GM19023 (cell line): ENCODE measurements around the gene GABRB3.

ENCODE experiments used
- ATAC-seq: cut with Tn5 transposase; IDR thresholded peaks from one replicate; pipeline ENCODE4 v1.9.1; 2021; ENCODE audit warnings: mild to moderate bottlenecking, moderate library complexity; ENCODE audit not compliant: unreplicated experiment

The GABRB3 gene

DNA sequence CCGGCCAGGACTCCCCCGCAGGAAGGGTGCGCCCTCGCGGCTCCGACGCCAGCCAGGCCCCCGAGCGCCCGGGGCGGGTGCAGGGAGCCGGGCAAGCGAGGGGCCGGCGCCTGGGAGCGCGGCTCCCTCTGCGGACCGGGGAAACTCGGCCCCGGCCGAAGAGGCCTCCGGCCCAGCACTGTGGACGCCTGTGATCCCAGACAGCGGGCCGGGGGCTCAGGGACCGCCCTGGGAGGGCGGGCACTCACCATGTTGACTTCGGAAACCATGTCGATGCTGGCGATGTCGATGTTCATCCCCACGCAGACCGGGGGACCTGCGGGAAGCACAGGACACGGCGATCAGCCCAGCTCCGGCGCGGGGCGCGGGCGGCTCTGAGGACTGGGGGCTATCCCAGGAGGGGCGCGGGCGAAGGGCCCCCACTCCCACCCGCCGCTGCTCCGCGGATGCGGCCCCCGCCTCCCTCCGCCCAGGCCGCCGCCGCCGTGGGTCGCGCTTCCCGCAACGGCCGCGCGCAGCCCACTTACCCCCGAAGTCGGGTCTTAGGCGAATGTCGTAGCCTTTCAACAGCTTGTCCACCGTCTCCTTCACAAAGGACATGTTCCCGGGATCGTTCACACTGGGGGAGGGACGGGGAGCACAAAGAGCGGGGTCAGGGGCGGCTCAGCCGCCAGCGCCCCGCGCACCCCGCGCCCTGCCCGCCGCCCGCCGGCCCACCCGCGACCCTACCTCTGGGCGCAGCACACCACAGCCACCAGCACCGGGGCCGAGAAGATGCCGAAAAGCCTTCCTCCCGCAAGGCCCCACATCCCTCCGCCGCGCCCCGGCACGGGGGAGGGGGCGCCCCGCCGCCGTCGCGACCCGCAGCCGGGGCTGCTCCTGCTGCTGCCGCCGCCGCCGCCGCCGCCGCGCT, at the start of gene GABRB3:
GABRB3 (minus strand) TSS at position 913 of the 913 bp plus-strand sequence.
- no peak for ATAC-seq

DNA sequence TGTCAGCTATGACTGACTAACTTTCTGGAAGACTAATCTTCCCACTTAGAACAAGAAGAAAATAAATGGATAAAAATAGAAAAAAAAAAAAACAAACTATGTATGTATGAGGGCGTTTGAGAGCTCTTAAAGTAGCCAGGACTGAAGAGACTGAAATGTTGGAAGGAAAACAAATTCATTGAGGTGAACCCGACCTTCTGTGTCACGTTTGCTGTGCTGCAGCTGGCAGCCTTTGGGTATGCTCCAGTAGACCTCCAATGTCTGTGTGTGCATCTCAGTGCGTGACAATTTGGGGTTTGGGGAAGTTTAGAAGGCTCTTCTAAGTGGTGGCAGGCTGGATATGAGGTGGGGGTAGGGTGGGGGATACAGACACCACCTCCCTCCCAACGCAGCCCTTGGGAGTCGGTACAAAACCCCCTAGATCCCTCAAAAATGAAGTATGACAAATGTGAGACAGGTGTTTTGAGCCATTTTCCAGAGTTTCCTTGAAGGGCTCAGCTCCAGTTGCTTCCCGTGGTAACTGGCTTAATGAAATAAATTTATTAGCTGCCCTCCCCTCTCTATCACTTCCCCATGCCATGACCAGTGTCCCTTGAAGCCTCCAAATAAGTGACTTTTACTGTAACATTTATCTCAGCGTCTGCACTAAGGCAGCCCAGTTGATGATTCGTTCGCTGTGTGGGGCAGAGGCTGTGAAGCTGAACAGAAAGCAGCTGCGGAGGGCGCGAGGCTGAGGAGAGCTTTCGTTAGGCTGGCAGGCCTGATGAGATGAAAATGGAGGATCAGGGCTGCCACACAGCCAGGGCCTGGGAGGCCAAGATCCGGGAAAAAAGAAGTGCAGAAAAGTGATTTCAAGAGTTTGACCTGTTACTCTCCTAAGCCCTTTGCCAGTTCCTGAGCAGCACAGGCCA, 34.9 kb upstream of the GABRB3 start:
- ATAC-seq, result no peak

DNA sequence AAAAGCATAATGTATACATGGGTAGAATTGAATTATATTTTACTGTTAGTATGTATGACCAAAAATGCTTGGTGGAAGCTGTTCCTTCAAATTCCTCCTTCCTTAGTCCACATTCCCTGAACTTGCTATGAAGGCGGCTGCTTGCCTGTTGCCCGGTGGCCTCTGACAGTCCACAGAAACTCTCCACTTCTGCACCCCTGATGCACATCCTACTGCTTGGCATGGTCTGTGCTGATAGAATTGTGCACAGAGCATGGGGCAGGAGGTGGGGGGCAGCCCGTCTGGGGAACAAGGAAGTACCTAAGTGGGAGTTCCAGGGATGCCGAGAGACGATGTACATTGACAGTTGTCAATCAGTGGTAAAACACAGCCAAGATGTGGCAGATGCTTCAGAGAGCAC, 33.7 kb upstream of the GABRB3 start:
- ATAC-seq, result no peak

DNA sequence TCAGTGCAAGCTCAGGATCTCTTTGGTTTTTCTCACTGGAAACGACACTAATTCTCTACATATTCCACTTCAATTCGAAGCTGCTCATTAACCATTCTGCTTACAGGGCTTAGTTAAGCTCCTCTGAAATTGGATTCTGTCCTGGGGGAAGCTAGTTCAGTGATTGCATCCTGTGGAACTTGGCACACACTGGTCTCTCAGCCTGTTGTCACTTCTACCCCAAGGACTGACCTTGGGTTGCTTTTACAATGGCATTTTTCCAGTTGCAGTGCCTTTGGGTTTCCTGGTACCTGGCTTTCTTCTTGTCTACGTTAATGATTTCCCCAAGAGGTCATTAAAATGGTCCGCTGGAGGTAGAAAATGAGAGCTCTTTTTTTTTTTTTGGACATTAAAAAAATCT, 33.3 kb upstream of the GABRB3 start:
- no peak for ATAC-seq

DNA sequence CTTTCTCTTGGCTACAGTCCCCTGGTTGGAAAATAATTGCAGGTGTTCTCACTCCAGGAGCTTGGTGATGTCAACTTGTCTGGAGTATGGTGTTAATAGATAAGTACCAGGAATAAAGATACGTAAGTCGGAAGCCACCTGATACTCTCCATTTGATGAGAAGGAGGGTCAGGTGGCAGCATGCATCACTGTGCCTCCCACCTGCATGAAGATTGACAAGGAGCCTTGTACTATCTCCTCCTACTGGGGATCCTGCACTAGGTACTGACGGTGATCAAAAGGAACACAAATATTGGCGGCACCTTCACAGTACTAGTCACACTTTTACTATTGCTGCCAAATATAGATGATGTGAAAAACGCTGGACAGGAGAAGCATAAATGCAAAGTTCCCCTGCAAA, 32.6 kb upstream of the GABRB3 start:
- ATAC-seq, result no peak

DNA sequence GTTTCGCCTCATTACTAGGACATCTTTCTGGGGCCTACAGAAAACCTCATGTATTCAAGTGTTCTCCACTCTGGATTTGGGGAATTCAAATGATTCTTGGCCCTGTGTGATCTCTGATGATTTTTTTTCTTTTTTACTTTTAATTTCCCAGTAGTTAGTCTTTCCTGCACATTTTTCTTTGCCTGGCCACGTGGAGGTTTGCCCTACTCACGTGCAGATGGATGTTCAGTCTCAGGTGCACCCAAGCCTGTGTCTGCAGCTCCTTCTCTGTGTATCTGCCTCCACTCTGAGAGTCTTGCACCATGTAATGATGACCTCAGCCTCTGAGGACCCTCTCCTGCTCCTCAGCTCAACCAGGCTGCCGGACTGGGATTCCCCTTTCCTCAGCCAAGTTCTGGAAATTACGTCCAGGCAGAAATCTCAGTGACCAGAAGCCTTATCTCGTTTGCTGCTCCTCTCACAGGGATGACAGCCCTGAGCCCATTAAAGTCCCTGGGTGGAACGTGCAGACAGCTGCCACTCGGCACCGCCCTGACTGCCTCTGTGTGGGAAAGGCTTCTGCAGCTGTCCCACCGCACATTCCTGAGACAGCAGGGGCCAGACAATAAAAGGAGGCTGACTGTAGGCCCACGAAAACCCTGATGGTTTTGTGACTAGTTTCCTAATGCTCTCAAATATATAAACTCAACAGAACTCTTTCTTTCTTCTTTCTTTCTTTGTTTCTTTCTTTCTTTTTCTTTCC, 31.4 kb upstream of the GABRB3 start:
- ATAC-seq, result no peak

DNA sequence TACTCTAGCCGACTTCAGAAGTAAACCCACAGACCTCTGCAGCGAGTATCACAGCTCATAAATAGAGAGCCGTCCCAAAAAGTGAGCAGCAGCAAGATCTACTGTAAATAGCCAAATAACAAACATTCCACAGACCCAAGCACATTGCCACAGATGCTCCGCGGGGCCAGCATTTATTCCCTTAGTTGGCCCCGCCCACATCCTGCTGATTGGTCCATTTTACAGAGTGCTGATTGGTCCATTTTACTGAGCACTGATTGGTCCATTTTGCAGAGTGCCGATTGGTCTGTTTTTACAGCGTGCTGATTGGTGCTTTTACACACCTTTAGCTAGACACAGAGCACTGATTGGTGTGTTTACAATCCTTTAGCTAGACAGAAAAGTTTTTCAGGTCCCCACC, 17.3 kb upstream of the GABRB3 start:
- ATAC-seq, result no peak

DNA sequence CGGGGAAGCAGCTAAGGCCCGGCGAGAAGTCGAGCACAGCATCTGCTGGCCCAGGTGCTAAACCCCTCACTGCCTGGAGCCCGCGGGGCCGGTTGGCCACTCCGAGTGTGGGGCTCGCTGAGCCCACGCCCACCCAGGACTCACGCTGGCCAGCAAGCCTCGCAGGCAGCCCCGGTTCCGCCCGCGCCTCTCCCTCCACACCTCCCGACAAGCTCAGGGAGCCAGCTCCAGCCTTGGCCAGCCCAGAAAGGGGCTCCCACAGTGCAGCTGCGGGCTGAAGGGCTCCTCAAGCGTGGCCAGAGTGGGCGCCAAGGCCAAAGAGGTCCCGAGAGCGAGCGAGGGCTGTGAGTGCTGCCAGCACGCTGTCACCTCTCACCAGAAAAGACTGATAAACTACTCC, 8.9 kb upstream of the GABRB3 start:
- no peak for ATAC-seq

DNA sequence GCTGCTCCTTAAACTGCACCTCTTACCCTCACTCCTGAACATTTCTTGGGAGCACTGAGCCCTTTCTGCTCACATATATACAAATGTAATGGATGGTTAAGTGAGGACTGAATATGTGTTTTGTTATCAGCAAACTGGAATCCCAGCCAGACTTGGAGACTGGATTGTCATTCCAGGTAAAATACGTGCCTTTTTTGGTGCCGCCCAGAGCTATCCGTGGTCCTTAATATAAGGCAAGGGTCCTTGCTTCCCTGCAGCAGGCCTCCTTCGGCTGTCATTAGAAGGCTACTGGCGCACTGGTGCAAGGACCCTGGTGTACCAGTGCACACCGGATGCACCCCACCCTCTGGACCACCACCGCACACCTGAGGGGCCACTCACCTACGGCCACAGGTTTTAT, 1.1 kb upstream of the GABRB3 start:
- ATAC-seq, result no peak

DNA sequence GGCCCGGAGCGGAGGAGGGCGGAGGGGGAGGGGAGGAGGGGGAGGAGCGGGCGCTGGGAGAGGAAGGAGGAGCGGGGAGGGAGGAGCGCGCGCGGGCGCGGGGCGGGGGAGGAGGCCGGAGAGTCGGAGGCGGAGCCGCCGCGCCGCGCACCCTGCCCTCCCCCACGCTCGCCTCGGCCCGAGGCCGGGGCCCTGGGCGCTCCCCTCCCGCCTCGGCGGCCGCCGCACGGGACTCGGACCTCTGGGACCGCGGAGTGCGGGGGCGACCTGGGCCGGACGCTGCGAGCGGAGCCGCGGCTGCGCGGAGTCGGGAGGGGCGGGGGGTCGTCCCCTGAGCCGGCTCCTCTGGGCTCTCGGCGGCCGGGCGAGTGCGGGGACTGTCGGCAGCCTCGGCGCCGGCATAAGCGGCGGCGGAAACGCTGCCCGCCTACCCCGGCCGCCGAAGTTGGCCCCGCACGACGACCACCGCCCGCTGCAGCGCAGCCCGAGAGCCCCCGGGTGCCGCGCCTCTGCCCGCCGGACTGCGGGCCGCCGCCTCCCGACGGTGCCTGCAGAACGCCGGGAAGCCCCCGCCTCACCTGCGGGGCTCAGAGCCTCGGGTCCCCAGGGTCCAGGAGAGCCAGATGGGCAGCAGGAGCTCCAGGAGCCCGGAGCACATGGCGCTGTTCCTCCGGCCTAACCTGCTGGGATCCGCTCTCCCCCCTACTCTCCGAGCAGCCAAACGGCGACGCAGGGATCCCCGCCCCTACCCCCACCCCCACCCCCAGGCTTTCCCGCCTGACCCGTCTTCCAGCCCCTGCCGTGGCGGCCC, 406 bp upstream of the GABRB3 start:
- ATAC-seq, result no peak

DNA sequence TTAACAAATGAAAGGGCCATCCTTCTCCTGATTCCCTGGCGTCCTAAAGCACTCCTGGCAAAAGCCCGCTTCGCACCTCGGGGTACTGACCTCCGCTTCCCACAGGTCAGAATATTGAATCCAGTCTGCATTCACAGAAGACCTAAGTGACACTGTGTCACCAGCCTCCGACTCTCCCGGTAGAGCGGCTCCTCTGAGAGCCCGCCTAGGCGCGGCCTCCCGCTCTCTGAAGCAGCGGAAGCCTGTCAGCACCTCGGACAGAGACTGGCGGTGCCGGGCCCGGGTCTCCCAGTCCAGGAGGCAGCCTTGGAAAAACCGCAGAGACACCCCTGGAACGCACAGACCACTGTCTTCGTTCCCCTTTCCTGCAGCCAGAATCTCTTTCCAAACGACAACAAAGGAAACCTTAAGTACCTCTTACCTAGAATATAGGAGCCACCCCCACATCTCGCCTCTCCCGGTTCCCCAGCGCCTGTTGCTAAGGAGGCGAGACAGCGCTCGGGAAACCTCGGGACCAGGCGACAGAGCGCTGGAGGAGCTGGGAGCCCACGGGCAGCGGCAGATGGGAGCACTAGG, 1.2 kb downstream of the GABRB3 start:
- ATAC-seq, result no peak

DNA sequence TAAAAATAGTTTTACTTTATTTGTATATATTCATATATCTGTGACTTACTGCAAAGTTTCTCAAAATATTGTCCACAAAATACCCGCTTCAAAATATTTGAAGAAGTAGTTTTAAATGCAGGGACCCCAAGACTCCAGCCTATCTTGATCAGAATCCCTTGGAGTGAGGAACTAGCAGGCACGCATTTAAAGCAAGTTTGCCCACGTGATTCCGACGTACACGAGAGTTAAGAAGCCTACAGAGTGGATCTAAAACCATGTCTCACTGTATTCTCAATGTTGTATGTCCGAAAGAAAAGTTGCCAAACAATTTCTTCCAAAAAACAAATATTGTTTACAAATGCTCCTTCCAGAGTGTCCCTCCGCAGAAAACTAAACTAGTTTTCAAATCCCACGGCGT, 1.7 kb downstream of the GABRB3 start:
- ATAC-seq, result no peak

DNA sequence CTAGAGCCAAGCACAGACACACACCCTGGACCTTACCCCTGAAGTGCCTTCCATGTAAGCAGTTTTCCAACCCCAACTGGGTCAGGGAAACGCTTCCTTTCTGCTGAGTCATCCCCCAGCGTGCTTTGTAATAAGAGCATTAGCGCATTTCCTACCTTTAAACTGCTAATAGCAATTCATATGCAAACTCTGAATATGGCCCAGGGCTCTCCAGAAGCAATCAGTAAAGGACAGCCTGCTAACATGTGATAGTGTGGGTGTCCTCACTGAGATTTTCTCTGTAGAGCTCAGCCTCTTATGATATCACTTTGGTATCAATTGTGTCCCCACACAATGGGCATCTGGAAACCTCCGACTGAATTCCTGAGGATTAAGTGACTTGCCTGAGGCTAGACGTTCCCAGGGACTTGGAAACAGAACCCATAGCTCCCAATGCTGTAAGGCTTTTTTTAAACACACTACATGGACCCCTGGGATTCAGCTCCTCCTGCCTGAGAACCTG, 5.6 kb downstream of the GABRB3 start:
- no peak for ATAC-seq

DNA sequence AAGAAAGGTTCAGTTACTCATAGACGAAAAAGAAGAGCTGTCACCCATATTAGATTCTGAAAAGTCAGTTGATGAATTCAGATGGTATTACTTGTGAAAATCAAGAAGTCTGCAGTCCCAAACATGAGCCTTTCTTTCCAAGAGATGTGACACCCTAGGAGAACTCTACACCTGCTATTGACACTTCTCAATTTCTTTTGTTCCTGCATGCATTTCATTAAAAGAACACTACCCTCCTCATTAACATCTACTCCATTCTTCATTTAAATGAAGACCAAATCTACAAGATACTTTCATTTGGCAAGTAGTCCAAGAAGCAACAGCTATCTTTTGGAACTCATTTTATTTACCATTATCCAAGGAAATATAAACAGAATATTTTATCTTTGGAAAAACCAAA, 6.6 kb downstream of the GABRB3 start:
- ATAC-seq, result no peak

DNA sequence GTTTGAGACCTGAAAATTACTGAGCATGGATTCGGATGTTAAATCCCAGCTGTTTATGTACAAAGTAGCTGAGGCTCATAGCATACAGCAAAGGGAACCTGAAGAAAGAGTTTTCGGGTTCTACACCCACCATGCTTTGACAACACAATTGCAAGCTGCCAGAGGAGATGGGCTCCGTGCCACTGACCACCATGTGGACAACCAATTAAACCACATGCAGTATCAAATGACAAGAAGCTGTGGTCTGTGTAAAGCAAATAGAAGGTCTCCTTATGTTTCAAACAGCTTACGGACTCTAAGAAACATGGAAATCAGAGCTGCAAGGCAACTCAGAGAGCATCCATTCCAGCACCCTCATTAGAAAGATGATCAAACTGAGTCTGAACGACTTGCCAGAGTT, 12.9 kb downstream of the GABRB3 start:
- ATAC-seq, result no peak

DNA sequence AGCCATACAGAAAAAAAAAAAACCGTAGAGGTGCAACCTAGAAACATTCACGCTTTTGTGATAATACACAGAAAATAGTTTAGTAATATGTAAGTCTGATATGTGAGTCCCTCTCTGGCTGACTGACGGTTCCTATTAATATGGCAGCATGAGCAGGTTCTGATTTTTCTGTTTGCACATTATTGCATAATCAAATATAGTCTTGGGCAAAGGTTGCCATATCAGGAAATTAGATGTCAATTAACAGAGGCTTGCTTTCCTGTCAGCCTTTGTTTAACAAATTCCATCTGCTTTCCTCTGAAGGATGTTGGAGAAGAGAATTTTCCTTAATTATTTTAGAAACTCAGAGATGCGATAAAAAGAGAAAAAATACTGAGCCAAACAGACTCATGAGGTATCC, 14.8 kb downstream of the GABRB3 start:
- no peak for ATAC-seq

DNA sequence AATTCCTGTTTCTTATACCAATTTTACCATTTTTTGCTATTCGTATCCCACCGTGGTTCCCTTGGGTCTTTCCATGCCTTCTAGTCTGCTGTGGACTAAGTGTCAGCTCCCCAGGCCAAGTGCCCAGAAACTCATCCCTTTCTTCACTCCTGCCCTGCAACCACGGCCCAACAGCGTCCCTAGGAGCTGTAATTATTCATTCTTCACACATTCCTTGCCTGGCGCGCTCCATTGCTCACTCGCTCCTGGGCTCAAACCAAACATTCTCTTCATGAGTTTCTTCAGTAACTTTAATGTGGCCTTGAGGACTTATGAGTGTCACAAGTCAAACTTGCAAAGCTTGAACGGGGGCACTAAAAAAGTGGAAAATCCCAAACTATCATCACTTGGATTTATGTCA, 15.7 kb downstream of the GABRB3 start:
- no peak for ATAC-seq

DNA sequence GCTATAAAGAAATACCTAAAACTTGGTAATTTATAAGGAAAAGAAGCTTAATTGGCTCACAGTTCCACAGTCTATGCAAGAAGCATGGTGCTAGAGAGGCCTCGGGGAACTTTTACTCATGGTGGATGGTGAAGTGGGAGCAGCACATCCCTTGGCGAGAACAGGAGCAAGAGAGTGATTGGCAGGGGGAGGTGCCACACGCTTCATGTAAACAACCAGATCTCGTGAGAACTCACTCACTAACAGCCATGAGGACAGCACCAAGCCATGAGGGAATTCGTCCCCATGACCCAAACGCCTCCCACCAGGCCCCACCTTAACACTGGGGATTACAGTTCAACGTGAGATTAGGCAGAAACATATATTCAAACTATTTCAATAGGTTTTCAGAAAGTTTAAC, 28.0 kb downstream of the GABRB3 start:
- no peak for ATAC-seq

DNA sequence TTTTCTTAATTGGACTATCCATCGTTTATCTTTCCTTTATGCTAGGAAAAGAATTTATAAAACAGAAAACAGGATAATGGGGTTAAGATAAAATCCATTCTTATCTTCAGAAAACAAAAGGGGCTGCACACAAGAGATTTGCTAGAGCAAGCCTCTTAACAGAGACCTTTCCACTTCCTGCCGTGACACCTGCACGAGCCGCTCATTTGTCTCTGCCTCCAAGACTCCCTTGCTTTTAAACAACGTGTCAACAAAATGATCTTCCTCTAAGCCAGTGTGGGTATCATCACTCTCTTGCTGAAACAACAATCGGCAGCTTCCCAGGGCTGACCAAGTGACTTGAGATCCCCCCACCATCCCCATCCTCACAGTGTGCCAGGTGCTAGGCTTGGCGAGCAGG, 33.1 kb downstream of the GABRB3 start:
- no peak for ATAC-seq

DNA sequence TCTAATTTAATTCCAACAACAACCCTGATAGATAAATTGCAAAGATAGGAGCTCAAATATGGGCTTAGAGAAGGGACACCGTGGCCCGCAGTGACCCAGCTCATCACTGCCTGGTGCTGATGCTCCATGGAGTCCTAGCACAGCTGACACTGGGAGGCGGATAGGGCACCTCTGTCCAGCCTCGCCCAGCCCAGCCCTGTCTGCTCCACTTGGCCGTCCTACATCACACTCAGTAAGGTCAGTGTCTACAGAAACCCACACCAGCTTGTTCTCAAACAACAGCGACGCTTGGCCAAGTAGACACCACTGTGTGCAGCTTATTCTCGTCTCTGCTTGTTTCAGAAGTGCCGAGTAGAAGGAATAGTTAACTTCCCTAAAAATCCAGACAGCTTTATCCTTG, 33.9 kb downstream of the GABRB3 start:
- ATAC-seq, result no peak
